Spleen (tissue), 11 donors: ENCODE results near the gene MINDY4. TPM values are rescaled to one million over a fixed set of nuclear protein-coding genes. Genes with fewer than 3 reads are reported as not detected.

ENCODE experiments used
- DNase-seq: peaks from one replicate; pipeline ENCODE4 v3.0.0-alpha.2; 2020
- H3K27ac ChIP-seq, 8 donors: fragments of 200-600 bp; sonication (generic) in 7 of 8; 1 replicate in 4 of 8; 2 replicates in 4 of 8; pipeline versions ENCODE4 v1.5.0 to v1.8.0; 2016 to 2021; ENCODE audit warnings: inconsistent platforms in 4 of 8, mild to moderate bottlenecking in 4 of 8, moderate library complexity in 1 of 8
- H3K27me3 ChIP-seq, 7 donors: fragments of 200-600 bp; sonication (generic) in 6 of 7; replicated peaks in 1 of 7; 1 replicate in 4 of 7; 2 replicates in 3 of 7; pipeline versions ENCODE4 v1.5.0 to v1.8.0; 2016 to 2021; ENCODE audit warnings: inconsistent platforms in 3 of 7, mild to moderate bottlenecking in 1 of 7
- H3K36me3 ChIP-seq, 6 donors: fragments of 200-600 bp; sonication (generic) in 5 of 6; 1 replicate in 4 of 6; 2 replicates in 2 of 6; pipeline versions ENCODE4 v1.5.0 to v1.8.0; 2016 to 2021; ENCODE audit warnings: inconsistent platforms in 2 of 6
- H3K4me1 ChIP-seq, 6 donors: fragments of 200-600 bp; sonication (generic) in 5 of 6; 1 replicate in 3 of 6; 2 replicates in 3 of 6; pipeline versions ENCODE4 v1.5.0 to v1.8.0; 2016 to 2021; ENCODE audit warnings: inconsistent platforms in 3 of 6
- H3K4me3 ChIP-seq, 8 donors: fragments of 200-600 bp; sonication (generic) in 7 of 8; 1 replicate in 4 of 8; 2 replicates in 4 of 8; pipeline versions ENCODE4 v1.5.0 to v1.8.0; 2016 to 2021; ENCODE audit warnings: inconsistent platforms in 4 of 8, mild to moderate bottlenecking in 4 of 8, moderate library complexity in 2 of 8
- H3K9me3 ChIP-seq, 8 donors: fragments of 200-600 bp; sonication (generic) in 7 of 8; 1 replicate in 4 of 8; 2 replicates in 4 of 8; pipeline versions ENCODE4 v1.5.0 to v1.8.0; 2016 to 2021; ENCODE audit warnings: inconsistent platforms in 4 of 8
- POLR2A ChIP-seq, 3 donors: fragments of 450-650 bp; IDR thresholded peaks; one replicate each; pipeline ENCODE4 v1.5.1; 2017; ENCODE audit warnings: antibody characterized with exemption in 3 of 3, mild to moderate bottlenecking in 1 of 3
- POLR2AphosphoS5 ChIP-seq, 3 donors: sonication (generic); formaldehyde crosslinking; IDR thresholded peaks; one replicate each; pipeline ENCODE4 v1.5.1; 2017; ENCODE audit warnings: antibody characterized with exemption in 3 of 3
- WGBS, 5 donors: extraction: QIAGEN DNeasy Blood & Tissue Kit in 3 of 5; methylation state at CpG; one replicate each; pipeline versions ENCODE4 v1.1.5 to v1.1.7; 2013 to 2018; 5-methylcytosine and 5-hydroxymethylcytosine counted together
- intact Hi-C: fragments of 100-400 bp; cut with DNase I; formaldehyde crosslinking; loops from one replicate; pipeline ENCODE4 v1.15.0; 2023; ENCODE audit warnings: low total_unique reads
- polyA plus RNA-seq, 3 donors: library from polyadenylated mRNA; stranded (reverse); fragments of 200-250 nt; gene quantifications; one replicate each; pipeline ENCODE4 v1.2.1, GENCODE V29; 2013
- total RNA-seq, 7 donors: library from RNA; depleted of rRNA in 3 of 7; stranded (reverse); fragments of >200 nt in 3 of 7; fragmentation: NEBNext Ultra II Directional in 4 of 7; extraction: Animal tissue kit (Norgen Biotek cat#: 25700) in 4 of 7; gene quantifications; one replicate each; pipeline versions ENCODE4 v1.1.0 to v1.2.1, GENCODE V29; 2016 to 2021
- TF ChIP-seq, protein P1 (sequence below), 11 experiments: fragments of 200-600 bp in 7 of 11; fragments of 450-650 bp in 4 of 11; sonication (generic) in 4 of 11; IDR thresholded peaks in 8 of 11; conservative IDR thresholded peaks in 3 of 11; 1 replicate in 7 of 11; 2 replicates in 4 of 11; pipeline versions ENCODE4 v1.4.0 to v1.8.0; 2016 to 2021; ENCODE audit warnings: antibody characterized with exemption in 11 of 11, inconsistent platforms in 4 of 11, mild to moderate bottlenecking in 1 of 11
- donor health status: healthy with polysubstance abuse.
- donor health status: DM: no; HTN: no; CAD: no; lungs with moderate emphysema.
- donor health status: DM: no; HTN: no; CAD: no.
- donor health status: Bipolar disorder and iron deficiency.
- donor health status: healthy.
- donor health status: DM: no; HTN: no; CAD: no.
- donor health status: DM: yes; HTN: yes; CAD: no.

The MINDY4 gene
- total and polyA plus RNA-seq, 10 donors, result 0.63 to 7.0 (median 3.0) TPM

DNA sequence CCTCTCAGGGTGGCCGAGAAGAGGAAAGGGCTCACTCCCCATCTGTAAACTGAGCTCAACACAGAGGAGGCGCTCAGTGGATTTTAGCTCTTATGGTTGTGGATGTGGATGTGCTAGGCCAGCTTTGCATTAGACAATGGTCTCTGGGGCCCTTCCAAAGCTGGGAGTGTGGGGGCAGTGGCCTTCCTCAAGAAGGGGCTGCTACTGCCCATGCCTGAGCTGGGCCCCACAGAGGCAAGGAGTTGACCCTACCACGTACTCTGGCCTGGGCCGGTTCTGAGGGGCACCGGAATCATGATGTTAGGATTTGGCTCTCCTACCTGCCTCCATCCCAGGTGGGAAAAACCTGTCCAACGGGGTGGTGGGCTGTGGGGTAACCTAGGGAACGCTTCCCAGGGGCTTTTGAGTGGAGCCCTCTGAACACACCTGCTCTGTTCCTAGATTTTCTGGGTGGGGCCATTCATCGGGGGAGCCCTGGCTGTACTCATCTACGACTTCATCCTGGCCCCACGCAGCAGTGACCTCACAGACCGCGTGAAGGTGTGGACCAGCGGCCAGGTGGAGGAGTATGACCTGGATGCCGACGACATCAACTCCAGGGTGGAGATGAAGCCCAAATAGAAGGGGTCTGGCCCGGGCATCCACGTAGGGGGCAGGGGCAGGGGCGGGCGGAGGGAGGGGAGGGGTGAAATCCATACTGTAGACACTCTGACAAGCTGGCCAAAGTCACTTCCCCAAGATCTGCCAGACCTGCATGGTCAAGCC lies 152.0 kb downstream of the MINDY4 start:
- peak; percentile 72 for DNase-seq
- no peaks in the 10 kb centered on the region for H3K27me3 ChIP-seq
- no peaks in the 10 kb centered on the region for H3K36me3 ChIP-seq
- H3K4me3 ChIP-seq, result no peak overlapping the region
- TF ChIP-seq, protein P1, sequence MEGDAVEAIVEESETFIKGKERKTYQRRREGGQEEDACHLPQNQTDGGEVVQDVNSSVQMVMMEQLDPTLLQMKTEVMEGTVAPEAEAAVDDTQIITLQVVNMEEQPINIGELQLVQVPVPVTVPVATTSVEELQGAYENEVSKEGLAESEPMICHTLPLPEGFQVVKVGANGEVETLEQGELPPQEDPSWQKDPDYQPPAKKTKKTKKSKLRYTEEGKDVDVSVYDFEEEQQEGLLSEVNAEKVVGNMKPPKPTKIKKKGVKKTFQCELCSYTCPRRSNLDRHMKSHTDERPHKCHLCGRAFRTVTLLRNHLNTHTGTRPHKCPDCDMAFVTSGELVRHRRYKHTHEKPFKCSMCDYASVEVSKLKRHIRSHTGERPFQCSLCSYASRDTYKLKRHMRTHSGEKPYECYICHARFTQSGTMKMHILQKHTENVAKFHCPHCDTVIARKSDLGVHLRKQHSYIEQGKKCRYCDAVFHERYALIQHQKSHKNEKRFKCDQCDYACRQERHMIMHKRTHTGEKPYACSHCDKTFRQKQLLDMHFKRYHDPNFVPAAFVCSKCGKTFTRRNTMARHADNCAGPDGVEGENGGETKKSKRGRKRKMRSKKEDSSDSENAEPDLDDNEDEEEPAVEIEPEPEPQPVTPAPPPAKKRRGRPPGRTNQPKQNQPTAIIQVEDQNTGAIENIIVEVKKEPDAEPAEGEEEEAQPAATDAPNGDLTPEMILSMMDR (IDR thresholded peaks at IDR 0.05 in 8 of 11, conservative IDR thresholded peaks at IDR 0.05 in 3 of 11), result no peak
- TF ChIP-seq POLR2A (IDR thresholded peaks at IDR 0.05) (no peak), POLR2AphosphoS5 (IDR thresholded peaks at IDR 0.05) (no peak)
- no peak overlapping the region for H3K27ac ChIP-seq
- intact Hi-C loops, result no loop called here
- H3K9me3 ChIP-seq, result peaks cover 0 to 16% (median 8%) of the 10 kb centered on the region in 8 donors
- WGBS, 5 donors, result 90 to 96% (median 92%) methylated on average over 17 to 19 of the region's 19 CpGs
- H3K4me1 ChIP-seq, result peaks cover 0 to 7% (median 0%) of the 10 kb centered on the region in 6 donors

DNA sequence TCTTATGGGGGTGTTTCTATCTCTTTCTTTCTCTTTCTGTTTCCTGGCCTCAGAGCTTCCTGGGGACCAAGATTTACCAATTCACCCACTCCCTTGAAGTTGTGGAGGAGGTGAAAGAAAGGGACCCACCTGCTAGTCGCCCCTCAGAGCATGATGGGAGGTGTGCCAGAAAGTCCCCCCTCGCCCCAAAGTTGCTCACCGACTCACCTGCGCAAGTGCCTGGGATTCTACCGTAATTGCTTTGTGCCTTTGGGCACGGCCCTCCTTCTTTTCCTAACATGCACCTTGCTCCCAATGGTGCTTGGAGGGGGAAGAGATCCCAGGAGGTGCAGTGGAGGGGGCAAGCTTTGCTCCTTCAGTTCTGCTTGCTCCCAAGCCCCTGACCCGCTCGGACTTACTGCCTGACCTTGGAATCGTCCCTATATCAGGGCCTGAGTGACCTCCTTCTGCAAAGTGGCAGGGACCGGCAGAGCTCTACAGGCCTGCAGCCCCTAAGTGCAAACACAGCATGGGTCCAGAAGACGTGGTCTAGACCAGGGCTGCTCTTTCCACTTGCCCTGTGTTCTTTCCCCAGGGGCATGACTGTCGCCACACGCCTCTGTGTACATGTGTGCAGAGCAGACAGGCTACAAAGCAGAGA lies 152.7 kb downstream of the MINDY4 start:
- no peak for TF ChIP-seq POLR2A (IDR thresholded peaks at IDR 0.05)
- no peak for TF ChIP-seq POLR2AphosphoS5 (IDR thresholded peaks at IDR 0.05)
- TF ChIP-seq, protein P1 (IDR thresholded peaks at IDR 0.05 in 8 of 11, conservative IDR thresholded peaks at IDR 0.05 in 3 of 11), result no peak
- Histone ChIP-seq H3K27me3 (no peaks in the 10 kb centered on the region), H3K4me1 (peaks cover 0 to 7% (median 0%) of the 10 kb centered on the region in 6 donors), H3K9me3 (peaks cover 0 to 17% (median 8%) of the 10 kb centered on the region in 8 donors), H3K4me3 (no peak overlapping the region), H3K27ac (no peak overlapping the region), H3K36me3 (no peaks in the 10 kb centered on the region)
- WGBS, 5 donors, result 87 to 93% (median 93%) methylated on average over 12 to 13 of the region's 13 CpGs
- peak; percentile 71 for DNase-seq
- intact Hi-C loops, result no loop called here

DNA sequence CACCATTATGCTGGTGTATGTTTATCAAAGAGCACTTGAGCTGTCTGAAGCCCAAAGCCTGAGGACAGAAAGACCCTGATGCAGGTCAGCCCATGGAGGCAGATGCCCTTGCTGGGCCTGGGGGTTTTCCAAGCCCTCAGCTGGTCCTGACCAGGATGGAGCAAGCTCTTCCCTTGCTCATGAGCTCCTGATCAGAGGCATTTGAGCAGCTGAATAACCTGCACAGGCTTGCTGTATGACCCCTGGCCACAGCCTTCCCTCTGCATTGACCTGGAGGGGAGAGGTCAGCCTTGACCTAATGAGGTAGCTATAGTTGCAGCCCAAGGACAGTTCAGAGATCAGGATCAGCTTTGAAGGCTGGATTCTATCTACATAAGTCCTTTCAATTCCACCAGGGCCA lies 153.4 kb downstream of the MINDY4 start:
- no peak overlapping the region for H3K4me3 ChIP-seq
- H3K27ac ChIP-seq, result no peak overlapping the region
- TF ChIP-seq POLR2AphosphoS5 (IDR thresholded peaks at IDR 0.05) (no peak), POLR2A (IDR thresholded peaks at IDR 0.05) (no peak)
- TF ChIP-seq, protein P1 (IDR thresholded peaks at IDR 0.05 in 8 of 11, conservative IDR thresholded peaks at IDR 0.05 in 3 of 11), result no peak
- peaks cover 0 to 4% (median 0%) of the 10 kb centered on the region in 7 donors for H3K27me3 ChIP-seq
- intact Hi-C loops, result no loop called here
- H3K36me3 ChIP-seq, result no peaks in the 10 kb centered on the region
- peaks cover 0 to 7% (median 0%) of the 10 kb centered on the region in 6 donors for H3K4me1 ChIP-seq
- peak; percentile 54 for DNase-seq
- peaks cover 0 to 17% (median 8%) of the 10 kb centered on the region in 8 donors for H3K9me3 ChIP-seq

DNA sequence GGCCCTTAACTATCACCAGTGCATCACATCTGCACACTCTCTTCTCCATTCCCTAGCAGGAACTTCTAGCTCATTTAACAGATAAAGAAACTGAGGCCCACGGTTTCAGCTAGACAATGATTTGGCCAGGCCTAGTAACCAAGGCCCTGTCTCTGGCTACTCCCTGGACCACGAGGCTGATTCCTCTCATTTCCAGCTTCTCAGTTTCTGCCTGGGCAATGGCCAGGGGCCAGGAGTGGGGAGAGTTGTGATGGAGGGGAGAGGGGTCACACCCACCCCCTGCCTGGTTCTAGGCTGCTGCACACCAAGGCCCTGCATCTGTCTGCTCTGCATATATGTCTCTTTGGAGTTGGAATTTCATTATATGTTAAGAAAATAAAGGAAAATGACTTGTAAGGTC lies 153.9 kb downstream of the MINDY4 start:
- Histone ChIP-seq H3K36me3 (no peaks in the 10 kb centered on the region), H3K27ac (no peak overlapping the region)
- DNase-seq, result no peak

More for the DNA sequence above, 153.9 kb downstream of the MINDY4 start:
- Histone ChIP-seq H3K27me3 (peaks cover 0 to 4% (median 0%) of the 10 kb centered on the region in 7 donors), H3K4me1 (peaks cover 0 to 7% (median 0%) of the 10 kb centered on the region in 6 donors), H3K9me3 (peaks cover 0 to 17% (median 8%) of the 10 kb centered on the region in 8 donors), H3K4me3 (no peak overlapping the region)
- WGBS, 5 donors, result 66 to 78% (median 76%) methylated on average over 2 of the region's 2 CpGs
- intact Hi-C loops, result no loop called here
- TF ChIP-seq POLR2AphosphoS5 (IDR thresholded peaks at IDR 0.05) (no peak), POLR2A (IDR thresholded peaks at IDR 0.05) (no peak)
- TF ChIP-seq, protein P1 (IDR thresholded peaks at IDR 0.05 in 8 of 11, conservative IDR thresholded peaks at IDR 0.05 in 3 of 11), result no peak
